ENCODE data around the gene MALRD1. TPM values are rescaled to one million over a fixed set of nuclear protein-coding genes. Genes with fewer than 3 reads are reported as not detected.

MALRD1 gene
- total RNA-seq, 2 experiments from 2014 or later, result 0.29 to 0.41 TPM

DNA sequence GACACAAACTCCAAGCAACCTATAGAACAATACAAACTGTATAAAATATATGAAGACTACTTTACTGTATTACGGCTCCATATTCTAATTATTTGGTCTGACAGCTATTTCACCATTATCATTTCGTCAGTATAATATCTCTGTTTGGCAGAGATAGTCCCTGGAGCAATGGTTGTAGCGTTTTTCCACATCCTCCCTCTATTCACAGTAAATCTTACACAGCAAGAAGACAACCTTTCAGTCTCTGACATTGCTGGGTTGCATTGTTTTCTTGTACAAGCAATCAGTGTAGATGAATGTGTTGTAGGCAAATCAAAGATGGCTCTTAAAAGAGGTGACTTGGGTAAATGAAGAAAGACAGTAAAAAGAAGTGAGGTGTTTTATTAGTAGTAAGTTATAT is 662.0 kb downstream of the MALRD1 start:
- ATAC-seq (no peak), DNase-seq (no peak)
- CTCF ChIA-PET, result no interaction called here
- Mint-ChIP-seq H3K27ac (no peak overlapping the region), H3K9me3 (peaks cover 29% of the 10 kb centered on the region), H3K4me1 (ENCODE audit: low read depth) (no peaks in the 10 kb centered on the region), H3K27me3 (no peaks in the 10 kb centered on the region), H3K36me3 (ENCODE audit: low read depth) (no peaks in the 10 kb centered on the region), H3K4me3 (no peak overlapping the region)
- TF ChIP-seq, protein P1, sequence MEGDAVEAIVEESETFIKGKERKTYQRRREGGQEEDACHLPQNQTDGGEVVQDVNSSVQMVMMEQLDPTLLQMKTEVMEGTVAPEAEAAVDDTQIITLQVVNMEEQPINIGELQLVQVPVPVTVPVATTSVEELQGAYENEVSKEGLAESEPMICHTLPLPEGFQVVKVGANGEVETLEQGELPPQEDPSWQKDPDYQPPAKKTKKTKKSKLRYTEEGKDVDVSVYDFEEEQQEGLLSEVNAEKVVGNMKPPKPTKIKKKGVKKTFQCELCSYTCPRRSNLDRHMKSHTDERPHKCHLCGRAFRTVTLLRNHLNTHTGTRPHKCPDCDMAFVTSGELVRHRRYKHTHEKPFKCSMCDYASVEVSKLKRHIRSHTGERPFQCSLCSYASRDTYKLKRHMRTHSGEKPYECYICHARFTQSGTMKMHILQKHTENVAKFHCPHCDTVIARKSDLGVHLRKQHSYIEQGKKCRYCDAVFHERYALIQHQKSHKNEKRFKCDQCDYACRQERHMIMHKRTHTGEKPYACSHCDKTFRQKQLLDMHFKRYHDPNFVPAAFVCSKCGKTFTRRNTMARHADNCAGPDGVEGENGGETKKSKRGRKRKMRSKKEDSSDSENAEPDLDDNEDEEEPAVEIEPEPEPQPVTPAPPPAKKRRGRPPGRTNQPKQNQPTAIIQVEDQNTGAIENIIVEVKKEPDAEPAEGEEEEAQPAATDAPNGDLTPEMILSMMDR (IDR thresholded peaks at IDR 0.05), result no peak
- intact Hi-C loops (cut with micrococcal nuclease), result no loop called here
- POLR2A ChIA-PET, result no interaction called here

DNA sequence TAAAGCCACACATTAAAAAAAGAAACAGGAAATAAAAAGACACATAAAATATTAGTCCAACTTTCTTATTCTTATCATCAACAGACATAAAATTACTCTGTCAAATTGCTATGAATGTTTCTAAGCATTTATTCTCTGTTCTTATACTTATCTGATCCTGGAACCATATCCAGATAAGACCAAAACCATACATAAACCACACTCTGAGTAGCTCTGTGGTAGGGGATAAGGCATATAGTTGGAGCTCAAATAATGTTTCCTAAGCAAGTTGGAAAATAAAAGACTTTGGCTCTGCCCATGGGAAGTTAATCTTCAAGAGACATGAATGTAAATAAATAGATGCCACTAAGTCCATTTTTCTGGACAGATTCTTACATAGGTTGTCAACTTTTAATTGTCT is 664.6 kb downstream of the MALRD1 start:
- TF ChIP-seq, protein P1 (IDR thresholded peaks at IDR 0.05), result no peak
- DNase-seq, result no peak
- ChIA-PET POLR2A (no interaction called here), CTCF (no interaction called here)
- Mint-ChIP-seq H3K27ac (no peak overlapping the region), H3K27me3 (no peaks in the 10 kb centered on the region), H3K4me1 (ENCODE audit: low read depth) (no peaks in the 10 kb centered on the region), H3K4me3 (no peak overlapping the region), H3K9me3 (peaks cover 29% of the 10 kb centered on the region), H3K36me3 (ENCODE audit: low read depth) (no peaks in the 10 kb centered on the region)
- ATAC-seq, result no peak
- intact Hi-C loops (cut with micrococcal nuclease), result no loop called here

DNA sequence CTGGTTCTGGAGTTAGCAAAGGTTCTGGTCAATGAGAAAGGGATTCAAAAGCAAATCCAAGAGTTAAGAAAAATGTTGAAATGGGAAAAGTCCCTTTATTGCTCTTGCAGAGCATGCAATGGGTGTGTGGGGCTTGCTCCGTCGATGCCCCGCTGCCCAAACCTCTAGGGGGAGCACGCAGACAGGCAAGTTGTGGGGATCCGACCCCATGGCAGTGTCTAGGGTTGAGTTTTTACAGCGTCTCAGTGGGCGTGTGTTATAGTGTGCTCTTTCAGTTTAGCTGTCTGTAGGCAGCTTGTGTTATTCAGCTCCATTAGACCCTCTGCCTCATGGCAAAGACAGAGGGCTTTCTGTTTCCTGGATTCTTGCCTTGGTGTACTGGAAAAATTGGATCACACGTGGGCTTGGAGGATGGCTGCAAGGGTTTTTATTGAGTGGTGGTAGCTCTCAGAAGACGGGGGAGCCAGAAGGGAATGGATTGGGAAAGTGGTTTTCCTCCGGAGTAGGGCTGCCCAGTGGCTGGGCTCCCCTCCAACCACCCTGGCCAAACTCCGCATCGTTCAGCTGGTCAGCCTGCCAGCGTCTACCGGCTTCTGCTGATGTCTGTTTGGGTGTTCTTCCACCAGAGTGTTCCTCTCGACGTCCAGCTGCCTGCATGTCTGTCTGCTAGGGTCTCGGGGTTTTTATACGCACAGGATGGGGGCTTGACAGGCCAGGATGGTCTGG is 665.4 kb downstream of the MALRD1 start:
- TF ChIP-seq, protein P1 (IDR thresholded peaks at IDR 0.05), result no peak
- no peak for ATAC-seq
- intact Hi-C loops (cut with micrococcal nuclease), result no loop called here

DNA sequence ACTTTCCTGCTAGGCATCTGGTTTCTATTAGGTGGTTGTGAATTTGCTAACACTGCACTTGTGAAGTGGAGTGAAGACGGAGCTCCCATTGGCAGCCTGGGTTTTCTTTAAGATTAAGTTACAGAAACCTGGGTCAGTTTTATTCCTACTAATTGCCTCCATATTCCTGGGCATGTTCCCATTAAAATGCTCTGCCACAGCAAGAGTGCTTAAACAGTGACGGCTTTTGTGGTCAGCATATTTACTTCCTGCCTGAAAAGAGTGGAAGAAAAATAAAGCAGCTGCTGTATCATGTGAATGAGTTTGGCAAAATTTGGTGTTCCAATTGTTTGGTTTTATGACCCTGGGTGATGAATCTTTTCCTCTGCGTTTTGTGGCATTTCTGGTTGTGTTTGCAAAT is 670.7 kb downstream of the MALRD1 start:
- H3K27ac Mint-ChIP-seq, result no peak overlapping the region

More for the DNA sequence above, 665.4 kb downstream of the MALRD1 start:
- Mint-ChIP-seq H3K27me3 (no peaks in the 10 kb centered on the region), H3K4me3 (no peak overlapping the region), H3K36me3 (ENCODE audit: low read depth) (no peaks in the 10 kb centered on the region), H3K9me3 (peaks cover 29% of the 10 kb centered on the region), H3K4me1 (ENCODE audit: low read depth) (no peaks in the 10 kb centered on the region), H3K27ac (no peak overlapping the region)
- POLR2A ChIA-PET, result no interaction called here
- DNase-seq, result no peak
- CTCF ChIA-PET, result interaction anchor here (0.7 kb wide), 1 partner anchor 48 kb away, joined by 3 read pairs; no protein-coding TSS in a partner anchor

DNA sequence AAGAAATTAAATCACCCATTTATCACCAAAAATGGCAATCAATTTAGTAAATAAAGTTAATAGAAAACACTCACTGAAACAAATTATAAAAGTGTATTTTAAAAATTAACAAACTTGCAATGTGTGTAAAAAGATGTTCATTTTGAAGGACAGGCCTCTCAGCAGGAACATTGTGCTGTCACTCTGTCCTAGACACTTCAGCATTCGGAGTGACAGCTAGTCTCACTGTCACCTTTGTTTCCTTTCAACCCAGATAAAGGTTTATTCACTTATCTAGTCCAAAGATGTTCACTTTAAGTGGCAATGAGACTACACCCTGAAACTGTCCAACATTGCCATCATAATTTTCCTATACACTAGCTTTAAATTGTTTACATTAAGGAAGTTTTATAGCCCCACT is 675.7 kb downstream of the MALRD1 start:
- POLR2A ChIA-PET, result no interaction called here
- Mint-ChIP-seq H3K4me1 (ENCODE audit: low read depth) (no peaks in the 10 kb centered on the region), H3K4me3 (no peak overlapping the region), H3K27ac (no peak overlapping the region), H3K9me3 (peaks cover 1% of the 10 kb centered on the region), H3K36me3 (ENCODE audit: low read depth) (no peaks in the 10 kb centered on the region), H3K27me3 (no peaks in the 10 kb centered on the region)
- DNase-seq, result no peak
- TF ChIP-seq, protein P1 (IDR thresholded peaks at IDR 0.05), result no peak
- CTCF ChIA-PET, result no interaction called here
- intact Hi-C loops (cut with micrococcal nuclease), result no loop called here
- no peak for ATAC-seq

More for the DNA sequence above, 670.7 kb downstream of the MALRD1 start:
- POLR2A ChIA-PET, result no interaction called here
- Mint-ChIP-seq H3K4me3 (no peak overlapping the region), H3K36me3 (ENCODE audit: low read depth) (no peaks in the 10 kb centered on the region), H3K27me3 (no peaks in the 10 kb centered on the region), H3K4me1 (ENCODE audit: low read depth) (no peaks in the 10 kb centered on the region), H3K9me3 (peaks cover 5% of the 10 kb centered on the region)
- DNase-seq (no peak), ATAC-seq (no peak)
- CTCF ChIA-PET, result no interaction called here
- TF ChIP-seq, protein P1 (IDR thresholded peaks at IDR 0.05), result no peak
- intact Hi-C loops (cut with micrococcal nuclease), result no loop called here
